Smooth muscle cell (in vitro differentiated cells): ENCODE results near the gene EHF. TPM values are rescaled to one million over a fixed set of nuclear protein-coding genes. Genes with fewer than 3 reads are reported as not detected.

Source experiments
- DNase-seq: peaks from one replicate; lab custom pipeline; 2025; ENCODE audit not compliant: unreplicated experiment; lab: John Stamatoyannopoulos, UW
- H2AFZ ChIP-seq: fragments of 200-600 bp; sonication (generic); 2 replicates; pipeline ENCODE4 v1.6.0; 2016; ENCODE audit warnings: antibody characterized with exemption, low read depth, mild to moderate bottlenecking
- H3F3A ChIP-seq: fragments of 200-600 bp; sonication (generic); 2 replicates; pipeline ENCODE4 v1.6.0; 2017; ENCODE audit warnings: antibody characterized with exemption, low read depth
- H3K27ac ChIP-seq: fragments of 200-600 bp; sonication (generic); 2 replicates; pipeline ENCODE4 v1.5.1; 2016; ENCODE audit warnings: low read depth, mild to moderate bottlenecking
- H3K27me3 ChIP-seq: fragments of 200-600 bp; sonication (generic); 2 replicates; pipeline ENCODE4 v1.6.1; 2016; ENCODE audit warnings: low read depth, mild to moderate bottlenecking
- H3K36me3 ChIP-seq: fragments of 200-600 bp; sonication (generic); 2 replicates; pipeline ENCODE4 v1.5.1; 2016; ENCODE audit warnings: low read depth
- H3K4me1 ChIP-seq: fragments of 200-600 bp; sonication (generic); 2 replicates; pipeline ENCODE4 v1.5.1; 2016; ENCODE audit warnings: low read depth
- H3K4me2 ChIP-seq: fragments of 200-600 bp; sonication (generic); 2 replicates; pipeline ENCODE4 v1.6.0; 2016; ENCODE audit warnings: mild to moderate bottlenecking
- H3K4me3 ChIP-seq: fragments of 200-600 bp; sonication (generic); 2 replicates; pipeline ENCODE4 v1.5.1; 2016; ENCODE audit warnings: mild to moderate bottlenecking
- H3K79me2 ChIP-seq: fragments of 200-600 bp; sonication (generic); 2 replicates; pipeline ENCODE4 v1.6.0; 2016; ENCODE audit warnings: low read depth, mild to moderate bottlenecking
- H3K9ac ChIP-seq: fragments of 200-600 bp; sonication (generic); 2 replicates; pipeline ENCODE4 v1.6.0; 2016; ENCODE audit warnings: low read depth
- H3K9me3 ChIP-seq: fragments of 200-600 bp; sonication (generic); replicated peaks from 2 replicates; pipeline ENCODE4 v1.5.1; 2016; ENCODE audit warnings: low read depth
- H4K20me1 ChIP-seq: fragments of 200-600 bp; sonication (generic); 2 replicates; pipeline ENCODE4 v1.6.0; 2016; ENCODE audit warnings: low read depth
- CTCF ChIP-seq: fragments of 200-600 bp; sonication (generic); IDR thresholded peaks from 2 replicates; pipeline ENCODE4 v1.5.1; 2017; ENCODE audit warnings: borderline replicate concordance, mild to moderate bottlenecking, antibody characterized with exemption; ENCODE audit not compliant: insufficient read depth, poor library complexity, severe bottlenecking
- WGBS: methylation state at CpG from one replicate; pipeline ENCODE4 v1.1.7; 2016; ENCODE audit warnings: low lambda C conversion rate; 5-methylcytosine and 5-hydroxymethylcytosine counted together
- polyA plus RNA-seq: library from polyadenylated mRNA; unstranded; fragments of >200 nt; fragmentation: Nextera tagmentation; extraction: Ambion mirVana; gene quantifications from 2 replicates; pipeline ENCODE4 v1.2.1, GENCODE V29; 2016
- total RNA-seq: library from RNA; depleted of rRNA; stranded (reverse); fragments of >200 nt; gene quantifications from 2 replicates; pipeline ENCODE4 v1.2.3, GENCODE V29; 2014

EHF gene
- total and polyA plus RNA-seq, 2 experiments from 2014 or later = 0.63 to 1.7 TPM

GRCh38 chr11:34627197-34627596 lies 6.3 kb downstream of the EHF start:
- Histone ChIP-seq H3K9ac (no peak overlapping the region), H3K79me2 (no peaks in the 10 kb centered on the region), H3K9me3 (no peaks in the 10 kb centered on the region), H3K4me1 (no peaks in the 10 kb centered on the region), H3K36me3 (no peaks in the 10 kb centered on the region), H3K27ac (no peak overlapping the region), H3K4me2 (no peak overlapping the region), H3K27me3 (no peaks in the 10 kb centered on the region), H4K20me1 (no peaks in the 10 kb centered on the region), H3F3A (no peaks in the 10 kb centered on the region), H2AFZ (no peak overlapping the region), H3K4me3 (no peak overlapping the region)
- TF ChIP-seq CTCF = no peak
- 82% methylated on average over 1 of the region's 1 CpG for WGBS
- no peak for DNase-seq

GRCh38 chr11:34629711-34630110 lies 8.8 kb downstream of the EHF start:
- Histone ChIP-seq H3K27me3 (no peaks in the 10 kb centered on the region), H3K9me3 (no peaks in the 10 kb centered on the region), H3K9ac (no peak overlapping the region), H3K4me3 (no peak overlapping the region), H2AFZ (no peak overlapping the region), H3K36me3 (no peaks in the 10 kb centered on the region), H3F3A (no peaks in the 10 kb centered on the region), H3K4me2 (no peak overlapping the region), H3K79me2 (no peaks in the 10 kb centered on the region), H3K27ac (no peak overlapping the region), H4K20me1 (no peaks in the 10 kb centered on the region), H3K4me1 (peaks cover 6% of the 10 kb centered on the region)
- TF ChIP-seq CTCF = no peak
- DNase-seq = no peak

GRCh38 chr11:34630544-34630943 lies 9.7 kb downstream of the EHF start:
- H4K20me1 ChIP-seq = no peaks in the 10 kb centered on the region
- DNase-seq = no peak
- H3K4me3 ChIP-seq = no peak overlapping the region
- peaks cover 6% of the 10 kb centered on the region for H3K4me1 ChIP-seq
- H3K9me3 ChIP-seq = no peaks in the 10 kb centered on the region
- no peaks in the 10 kb centered on the region for H3K79me2 ChIP-seq
- H3K27ac ChIP-seq = no peak overlapping the region
- H2AFZ ChIP-seq = no peak overlapping the region
- WGBS = 94% methylated on average over 7 of the region's 7 CpGs
- H3K27me3 ChIP-seq = no peaks in the 10 kb centered on the region
- H3K9ac ChIP-seq = no peak overlapping the region
- no peaks in the 10 kb centered on the region for H3K36me3 ChIP-seq
- no peaks in the 10 kb centered on the region for H3F3A ChIP-seq
- H3K4me2 ChIP-seq = no peak overlapping the region
- TF ChIP-seq CTCF = no peak

- Histone ChIP-seq H3K27me3 (no peaks in the 10 kb centered on the region), H4K20me1 (no peaks in the 10 kb centered on the region), H3F3A (no peaks in the 10 kb centered on the region), H3K9me3 (no peaks in the 10 kb centered on the region), H3K27ac (no peak overlapping the region), H3K4me2 (no peak overlapping the region), H3K4me3 (no peak overlapping the region), H3K79me2 (no peaks in the 10 kb centered on the region), H3K4me1 (peaks cover 6% of the 10 kb centered on the region), H2AFZ (no peak overlapping the region), H3K36me3 (no peaks in the 10 kb centered on the region), H3K9ac (no peak overlapping the region)
- 90% methylated on average over 6 of the region's 6 CpGs for WGBS
- DNase-seq = no peak
- TF ChIP-seq CTCF = no peak
These were observed 10.4 kb downstream of the EHF start for GRCh38 chr11:34631297-34631696.
